Measurements from ENCODE around the gene NOL9. TPM values are rescaled to one million over a fixed set of nuclear protein-coding genes. Genes with fewer than 3 reads are reported as not detected.

The NOL9 gene
- total RNA-seq, 1 donor from 2014 or later, result 48.0 TPM

- DNase-seq (ENCODE audit: low spot score), result no peak
- no peak overlapping the region for H3K4me3 Mint-ChIP-seq
- no peaks in the 10 kb centered on the region for H3K9me3 ChIP-seq (ENCODE audit: low read depth)
- no peak overlapping the region for H2AFZ ChIP-seq (replicated peaks)
- H3F3A ChIP-seq (ENCODE audit: low read depth), result no peaks in the 10 kb centered on the region
- H3K27me3 ChIP-seq, result no peaks in the 10 kb centered on the region
- no peak overlapping the region for H3K9ac ChIP-seq
- no peaks in the 10 kb centered on the region for H3K36me3 Mint-ChIP-seq
- peaks cover 12% of the 10 kb centered on the region for H3K4me1 ChIP-seq
- no peak overlapping the region for H3K4me3 ChIP-seq
- no peak overlapping the region for H3K4me2 ChIP-seq
- no peak overlapping the region for H3K27ac ChIP-seq
- peaks cover 19% of the 10 kb centered on the region for H3K4me1 Mint-ChIP-seq
- H3K36me3 ChIP-seq, result no peaks in the 10 kb centered on the region
- H3K27ac Mint-ChIP-seq, result no peak overlapping the region
- H3K27me3 Mint-ChIP-seq (ENCODE audit: insufficient read depth, low read depth), result no peaks in the 10 kb centered on the region
- TF ChIP-seq EZH2 (IDR thresholded peaks at IDR 0.05) (no peak), CTCF (IDR thresholded peaks at IDR 0.05) (no peak), EZH2phosphoT487 (IDR thresholded peaks at IDR 0.05) (no peak)
- no peaks in the 10 kb centered on the region for H3K9me3 Mint-ChIP-seq
- no peaks in the 10 kb centered on the region for H3K79me2 ChIP-seq (ENCODE audit: low read depth)
- no peaks in the 10 kb centered on the region for H4K20me1 ChIP-seq (ENCODE audit: low read depth)
Observed at GRCh38 chr1:6509919-6510291, 44.4 kb downstream of the NOL9 start.

GRCh38 chr1:6509220-6509918 lies 44.9 kb downstream of the NOL9 start:
- Mint-ChIP-seq H3K4me3 (no peak overlapping the region), H3K36me3 (no peaks in the 10 kb centered on the region), H3K4me1 (peaks cover 20% of the 10 kb centered on the region), H3K27me3 (ENCODE audit: insufficient read depth, low read depth) (peaks cover 1% of the 10 kb centered on the region), H3K27ac (no peak overlapping the region), H3K9me3 (no peaks in the 10 kb centered on the region)
- Histone ChIP-seq H3K9me3 (ENCODE audit: low read depth) (no peaks in the 10 kb centered on the region), H3K27me3 (no peaks in the 10 kb centered on the region), H2AFZ (replicated peaks) (no peak overlapping the region), H3K27ac (no peak overlapping the region), H3F3A (ENCODE audit: low read depth) (no peaks in the 10 kb centered on the region), H3K36me3 (no peaks in the 10 kb centered on the region), H3K4me3 (no peak overlapping the region), H3K9ac (no peak overlapping the region), H4K20me1 (ENCODE audit: low read depth) (no peaks in the 10 kb centered on the region), H3K4me1 (peaks cover 12% of the 10 kb centered on the region), H3K4me2 (no peak overlapping the region), H3K79me2 (ENCODE audit: low read depth) (no peaks in the 10 kb centered on the region)
- TF ChIP-seq CTCF (IDR thresholded peaks at IDR 0.05) (no peak), EZH2phosphoT487 (IDR thresholded peaks at IDR 0.05) (no peak), EZH2 (IDR thresholded peaks at IDR 0.05) (no peak)
- DNase-seq (ENCODE audit: low spot score), result no peak

GRCh38 chr1:6508816-6509189 lies 45.5 kb downstream of the NOL9 start:
- no peaks in the 10 kb centered on the region for H3K79me2 ChIP-seq (ENCODE audit: low read depth)
- H4K20me1 ChIP-seq (ENCODE audit: low read depth), result no peaks in the 10 kb centered on the region
- no peaks in the 10 kb centered on the region for H3K36me3 ChIP-seq
- H3K9ac ChIP-seq, result no peak overlapping the region
- H2AFZ ChIP-seq (replicated peaks), result no peak overlapping the region
- peaks cover 22% of the 10 kb centered on the region for H3K4me1 Mint-ChIP-seq
- H3F3A ChIP-seq (ENCODE audit: low read depth), result no peaks in the 10 kb centered on the region
- peaks cover 12% of the 10 kb centered on the region for H3K4me1 ChIP-seq
- H3K9me3 Mint-ChIP-seq, result no peaks in the 10 kb centered on the region
- TF ChIP-seq CTCF (IDR thresholded peaks at IDR 0.05) (no peak), EZH2phosphoT487 (IDR thresholded peaks at IDR 0.05) (no peak), EZH2 (IDR thresholded peaks at IDR 0.05) (no peak)
- DNase-seq (ENCODE audit: low spot score), result no peak
- no peaks in the 10 kb centered on the region for H3K9me3 ChIP-seq (ENCODE audit: low read depth)
- H3K27me3 ChIP-seq, result no peaks in the 10 kb centered on the region
- peak overlapping the region; percentile 50 for H3K27ac Mint-ChIP-seq
- no peak overlapping the region for H3K4me3 ChIP-seq
- no peaks in the 10 kb centered on the region for H3K36me3 Mint-ChIP-seq
- no peak overlapping the region for H3K4me3 Mint-ChIP-seq
- H3K4me2 ChIP-seq, result no peak overlapping the region
- no peak overlapping the region for H3K27ac ChIP-seq
- H3K27me3 Mint-ChIP-seq (ENCODE audit: insufficient read depth, low read depth), result peaks cover 3% of the 10 kb centered on the region

Data from neural progenitor cell (in vitro differentiated cells).